ENCODE results near the gene ZDHHC23.

DNA sequence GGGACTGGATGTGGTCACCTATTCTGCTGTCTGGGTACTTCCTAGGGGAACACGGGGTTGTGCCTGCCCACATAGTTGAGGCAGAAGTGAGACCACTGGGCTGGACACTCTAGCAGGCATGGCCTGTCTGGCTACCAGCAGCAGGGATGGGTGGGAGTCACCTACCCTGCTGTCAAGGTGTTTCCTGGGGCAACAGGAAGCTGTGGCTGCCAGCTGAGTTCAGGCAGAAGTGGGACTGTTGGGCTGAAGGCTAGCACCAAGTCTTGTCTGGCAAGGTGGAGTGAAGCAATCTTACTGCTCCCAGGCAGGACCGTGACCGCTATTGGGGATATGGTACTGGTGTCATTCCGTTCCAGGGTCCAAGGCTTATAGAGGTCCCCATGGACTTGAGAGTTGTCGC, 20.3 kb upstream of the ZDHHC23 start:
- TF ChIP-seq CTCF (IDR thresholded peaks at IDR 0.05) (no peak), POLR2A (IDR thresholded peaks at IDR 0.05) (no peak)
